Ovary (tissue), 9 donors: ENCODE results near the gene KCNJ10. TPM values are rescaled to one million over a fixed set of nuclear protein-coding genes. Genes with fewer than 3 reads are reported as not detected.

Experiments used
- DNase-seq, 5 donors: peaks; one replicate each; pipeline ENCODE4 v3.0.0-alpha.2; 2019 to 2020
- H3K27ac ChIP-seq, 2 donors: fragments of 200-600 bp; one replicate each; pipeline versions ENCODE4 v1.5.1 to v1.8.0; 2019 to 2022
- H3K27me3 ChIP-seq: fragments of 200-600 bp; one replicate; pipeline ENCODE4 v1.8.0; 2022
- H3K36me3 ChIP-seq: fragments of 200-600 bp; sonication (generic); one replicate; pipeline ENCODE4 v1.5.1; 2019
- H3K4me1 ChIP-seq: one replicate; pipeline ENCODE4 v1.8.1; 2013; ENCODE audit warnings: mild to moderate bottlenecking, moderate library complexity; ENCODE audit not compliant: insufficient read depth
- H3K4me3 ChIP-seq: fragments of 200-600 bp; sonication (generic); one replicate; pipeline ENCODE4 v1.5.1; 2017
- H3K9me3 ChIP-seq, 2 donors: fragments of 200-600 bp in 1 of 2; sonication (generic) in 1 of 2; one replicate each; pipeline versions ENCODE4 v1.5.1 to v1.8.1; 2013 to 2019; ENCODE audit warnings: mild to moderate bottlenecking in 1 of 2, moderate library complexity in 1 of 2
- CTCF ChIP-seq, 3 donors: fragments of 450-650 bp in 2 of 3; fragments of 200-600 bp in 1 of 3; IDR thresholded peaks; one replicate each; pipeline versions ENCODE4 v1.5.1 to v1.8.0; 2016 to 2022; ENCODE audit warnings: antibody characterized with exemption in 3 of 3, mild to moderate bottlenecking in 1 of 3
- EP300 ChIP-seq: sonication (generic); formaldehyde crosslinking; IDR thresholded peaks from one replicate; pipeline ENCODE4 v1.6.1; 2017; ENCODE audit warnings: antibody characterized with exemption
- POLR2A ChIP-seq: fragments of 450-650 bp; IDR thresholded peaks from one replicate; pipeline ENCODE4 v1.6.1; 2017; ENCODE audit warnings: antibody characterized with exemption, mild to moderate bottlenecking, moderate library complexity
- WGBS, 3 donors: extraction: QIAGEN DNeasy Blood & Tissue Kit in 1 of 3; methylation state at CpG; one replicate each; pipeline versions ENCODE4 v1.1.5 to v1.1.7; 2013 to 2017; 5-methylcytosine and 5-hydroxymethylcytosine counted together
- intact Hi-C, 4 donors: fragments of 100-400 bp; cut with DNase I; formaldehyde crosslinking; loops; one replicate each; pipeline versions ENCODE4 v1.11.0 to v1.15.1; 2022 to 2023
- polyA plus RNA-seq, 2 donors: library from polyadenylated mRNA; stranded (reverse); fragments of 200-250 nt in 1 of 2; fragments of 350-450 nt in 1 of 2; fragmentation: Illumina TruSeq in 1 of 2; extraction: RNeasy Lipid Tissue Mini Kit (QIAGEN cat#74804) in 1 of 2; gene quantifications; one replicate each; pipeline ENCODE4 v1.2.3, GENCODE V29; 2013 to 2014
- total RNA-seq, 7 donors: library from RNA; depleted of rRNA in 2 of 7; stranded (reverse); fragments of >200 nt in 2 of 7; fragmentation: NEBNext Ultra II Directional in 3 of 7; extraction: Animal tissue kit (Norgen Biotek cat#: 25700) in 3 of 7; gene quantifications; one replicate each; pipeline versions ENCODE4 v1.1.0 to v1.2.4, GENCODE V29; 2016 to 2023
- donor health status: DM: no; HTN: no; CAD: no; lungs with moderate emphysema.
- donor health status: DM: no; HTN: no; CAD: no.
- donor health status: Bipolar disorder and iron deficiency.
- donor health status: DM: yes; HTN: yes; CAD: no.
- donor health status: DM: no; HTN: no; CAD: no.
- donor health status: DM: yes; HTN: yes; CAD: no.

KCNJ10 gene
- total and polyA plus RNA-seq, 9 donors, result 0.02 to 0.28 (median 0.17) TPM; not detected in 5

DNA sequence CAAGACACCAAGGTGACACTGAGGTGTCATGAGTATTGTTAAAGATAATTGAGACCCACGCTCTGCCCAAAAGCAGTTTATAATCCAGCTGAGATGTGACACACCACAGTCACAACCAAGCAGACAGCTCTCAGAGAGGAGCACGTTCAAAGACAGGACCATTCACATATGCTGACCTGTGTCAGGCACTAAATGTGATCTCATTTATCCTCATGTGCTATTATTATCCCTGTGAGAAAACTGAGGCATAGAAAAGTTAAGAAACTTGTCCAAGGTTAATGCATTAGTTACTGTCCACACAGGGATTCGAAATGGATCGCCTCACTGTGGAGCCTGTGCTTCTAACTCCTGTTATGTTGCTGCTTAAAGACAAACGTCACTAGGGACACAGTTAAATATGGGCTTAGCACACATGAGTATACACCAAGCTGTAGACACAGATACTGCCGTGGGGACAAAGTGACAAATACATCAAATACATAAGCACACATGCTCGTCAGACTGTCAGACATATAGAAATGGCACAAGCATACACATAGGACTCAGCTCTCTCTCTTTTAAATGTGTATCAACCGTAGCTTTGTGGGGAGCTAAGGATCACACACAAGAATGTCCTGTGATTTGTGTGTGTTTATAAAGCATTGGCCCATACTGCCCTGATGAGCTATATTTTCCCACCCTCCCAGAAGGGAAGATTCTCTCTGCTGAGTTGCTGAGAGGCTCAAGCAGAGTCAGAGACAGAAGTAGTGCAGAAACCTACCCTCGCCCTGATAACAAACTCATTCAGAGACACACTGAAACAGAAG is 32.0 kb upstream of the KCNJ10 start:
- Histone ChIP-seq H3K27me3 (no peaks in the 10 kb centered on the region), H3K27ac (peak overlapping the region in 1 of 2 donors; percentile 42), H3K4me1 (peaks cover 19% of the 10 kb centered on the region), H3K36me3 (no peaks in the 10 kb centered on the region), H3K9me3 (no peaks in the 10 kb centered on the region), H3K4me3 (no peak overlapping the region)
- DNase-seq, result no peak
- TF ChIP-seq POLR2A (no peak), CTCF (IDR thresholded peaks at IDR 0.05) (no peak), EP300 (no peak)
- intact Hi-C loops, result loop anchor here (5.0 to 10.0 kb wide), 5 partner anchors 93 to 160 kb away; partner anchors contain the start of genes PEA15 (in 2 of the 4), CASQ1 (in 1 of the 4) and DCAF8 (in 1 of the 4)
- WGBS, 3 donors, result 74 to 77% (median 74%) methylated on average over 9 of the region's 9 CpGs

DNA sequence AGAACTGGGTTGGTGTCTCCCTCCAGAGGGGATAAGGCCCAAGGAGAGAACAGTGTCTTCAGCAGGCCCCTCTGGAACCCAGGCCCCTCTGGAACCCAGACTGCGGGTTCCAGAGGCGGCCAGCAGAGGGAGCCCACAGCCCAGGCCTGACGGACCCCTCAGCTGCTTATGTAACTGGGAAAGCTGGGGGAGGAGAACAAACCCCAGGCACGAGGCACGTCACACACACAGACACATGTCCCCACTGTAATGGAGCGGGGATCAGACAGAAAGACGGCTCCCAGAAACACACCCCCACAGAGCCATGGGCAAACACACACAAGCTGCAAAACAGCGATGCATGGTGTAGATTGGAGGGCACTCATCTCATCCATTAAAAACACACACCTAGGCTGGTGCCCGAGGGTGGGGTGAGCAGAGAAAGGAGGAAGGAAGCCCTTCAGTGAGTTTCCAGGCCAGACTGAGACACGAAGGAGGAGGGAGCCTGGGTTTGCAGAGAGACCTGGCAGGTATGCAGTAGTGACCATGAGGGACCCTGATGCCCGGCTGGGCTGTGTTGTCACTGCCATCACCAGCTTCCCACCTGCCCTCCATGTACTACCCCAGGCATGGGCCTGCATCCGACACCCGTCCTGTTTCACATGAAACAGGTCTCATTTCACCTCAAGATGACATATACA is 31.2 kb upstream of the KCNJ10 start:
- no peaks in the 10 kb centered on the region for H3K9me3 ChIP-seq
- DNase-seq, result peak; percentile 76 to 86 (median 84)
- no peaks in the 10 kb centered on the region for H3K36me3 ChIP-seq
- TF ChIP-seq CTCF (IDR thresholded peaks at IDR 0.05) (peak; percentile 84 to 91 (median 88)), POLR2A (no peak)
- peak overlapping the region in 1 of 2 donors; percentile 42 for H3K27ac ChIP-seq
- WGBS, 3 donors, result 19 to 26% (median 22%) methylated on average over 13 of the region's 13 CpGs
- no peaks in the 10 kb centered on the region for H3K27me3 ChIP-seq
- peaks cover 19% of the 10 kb centered on the region for H3K4me1 ChIP-seq
- intact Hi-C loops, result loop anchor here (5.0 to 10.0 kb wide), 5 partner anchors 94 to 161 kb away; partner anchors contain the start of genes PEA15 (in 2 of the 4), CASQ1 (in 1 of the 4) and DCAF8 (in 1 of the 4)
- H3K4me3 ChIP-seq, result no peak overlapping the region

- no peak overlapping the region for H3K4me3 ChIP-seq
- peaks cover 19% of the 10 kb centered on the region for H3K4me1 ChIP-seq
- no peaks in the 10 kb centered on the region for H3K9me3 ChIP-seq
- H3K27ac ChIP-seq, result peak overlapping the region; percentile 67 to 79
- H3K36me3 ChIP-seq, result no peaks in the 10 kb centered on the region
- TF ChIP-seq EP300, result no peak
- DNase-seq, result no peak
- H3K27me3 ChIP-seq, result no peaks in the 10 kb centered on the region
- WGBS, 3 donors, result 93 to 96% (median 94%) methylated on average over 2 of the region's 2 CpGs
- intact Hi-C loops, result loop anchor here (5.0 to 10.0 kb wide), 6 partner anchors 95 to 1287 kb away; partner anchors contain the start of genes PEA15 (in 2 of the 4), CASQ1 (in 1 of the 4) and DCAF8 (in 1 of the 4)
Measured at GRCh38 chr1:160099716-160100375, 29.9 kb upstream of the KCNJ10 start.

DNA sequence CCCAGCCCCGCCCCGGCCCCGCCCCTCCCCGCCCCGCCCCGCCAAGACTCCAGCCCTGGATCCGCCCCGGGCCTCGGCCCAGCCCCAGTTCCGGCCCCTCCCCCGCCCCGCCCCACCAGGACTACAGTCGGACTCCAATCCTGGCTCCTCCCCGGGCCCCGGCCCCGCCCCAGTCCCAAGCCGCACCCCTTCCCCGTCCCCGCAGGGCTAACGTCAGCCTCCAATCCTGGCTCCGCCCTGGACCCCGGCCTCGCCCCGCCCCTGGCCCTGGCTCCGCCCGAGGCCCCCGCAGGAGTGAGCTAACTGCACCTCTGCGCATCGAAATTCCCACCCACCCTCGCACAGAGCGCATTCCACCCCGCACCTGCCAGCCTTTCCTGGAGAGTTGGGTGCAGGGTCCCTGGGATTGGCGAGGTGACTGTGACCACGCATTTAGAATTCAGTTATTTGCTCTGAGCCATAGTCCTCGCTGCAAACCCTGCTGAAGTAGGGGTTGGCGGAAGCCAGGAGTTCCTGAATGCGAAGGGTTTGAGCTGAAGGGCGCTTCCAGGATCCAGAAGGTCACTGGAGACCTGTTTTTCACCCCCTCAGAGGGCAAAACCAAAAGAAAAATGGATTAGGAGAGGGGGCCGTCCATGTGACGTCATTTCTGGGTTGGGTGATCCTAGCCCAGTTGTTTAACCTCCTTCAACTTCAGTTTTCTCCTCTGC is 29.0 kb upstream of the KCNJ10 start:
- no peaks in the 10 kb centered on the region for H3K27me3 ChIP-seq
- H3K4me3 ChIP-seq, result peak overlapping the region; percentile 52
- WGBS, 3 donors, result 3 to 4% (median 4%) methylated on average over 15 to 40 of the region's 40 CpGs
- H3K27ac ChIP-seq, result peak overlapping the region; percentile 67 to 79
- H3K36me3 ChIP-seq, result no peaks in the 10 kb centered on the region
- H3K9me3 ChIP-seq, result no peaks in the 10 kb centered on the region
- TF ChIP-seq EP300 (no peak), POLR2A (peak; percentile 71)
- peaks cover 17% of the 10 kb centered on the region for H3K4me1 ChIP-seq
- DNase-seq, result peak; percentile 98 to 99 (median 99)
- intact Hi-C loops, result loop anchor here in 1 of 4 donors (5.0 to 10.0 kb wide), 2 partner anchors 156 to 1288 kb away; no protein-coding TSS in a partner anchor
